Adrenal gland (tissue), 12 donors: Measurements from ENCODE around the gene PRKCH. TPM values are rescaled to one million over a fixed set of nuclear protein-coding genes. Genes with fewer than 3 reads are reported as not detected.

Experiments used
- DNase-seq, 7 donors: peaks; one replicate each; pipeline ENCODE4 v3.0.0-alpha.2; 2019 to 2020
- H3K27ac ChIP-seq, 5 donors: fragments of 200-600 bp; sonication (generic) in 4 of 5; 1 replicate in 3 of 5; 2 replicates in 2 of 5; pipeline versions ENCODE4 v1.5.1 to v1.8.0; 2016 to 2020; ENCODE audit warnings: mild to moderate bottlenecking in 1 of 5
- H3K27me3 ChIP-seq: fragments of 200-600 bp; 2 replicates; pipeline ENCODE4 v1.8.0; 2021
- H3K36me3 ChIP-seq, 2 donors: fragments of 200-600 bp; replicated peaks in 1 of 2; 1 replicate in 1 of 2; 2 replicates in 1 of 2; pipeline versions ENCODE4 v1.5.1 to v1.8.0; 2018 to 2022
- H3K4me1 ChIP-seq, 2 donors: fragments of 200-600 bp; replicated peaks in 1 of 2; 1 replicate in 1 of 2; 2 replicates in 1 of 2; pipeline versions ENCODE4 v1.5.1 to v1.8.0; 2018 to 2021
- H3K4me3 ChIP-seq, 4 donors: fragments of 200-600 bp; sonication (generic) in 3 of 4; one replicate each; pipeline ENCODE4 v1.5.1; 2016 to 2018
- H3K9me3 ChIP-seq, 3 donors: fragments of 200-600 bp; sonication (generic) in 1 of 3; replicated peaks in 1 of 3; 1 replicate in 2 of 3; 2 replicates in 1 of 3; pipeline versions ENCODE4 v1.5.1 to v1.8.0; 2016 to 2021
- CTCF ChIP-seq, 6 experiments: fragments of 450-650 bp in 4 of 6; fragments of 200-600 bp in 2 of 6; sonication (generic) in 1 of 6; IDR thresholded peaks; 1 replicate in 5 of 6; 2 replicates in 1 of 6; pipeline versions ENCODE4 v1.5.1 to v1.8.0; 2016 to 2021; ENCODE audit warnings: antibody characterized with exemption in 6 of 6, mild to moderate bottlenecking in 2 of 6, moderate library complexity in 1 of 6
- POLR2A ChIP-seq, 2 donors: fragments of 450-650 bp; IDR thresholded peaks; one replicate each; pipeline ENCODE4 v1.6.1; 2017; ENCODE audit warnings: antibody characterized with exemption in 2 of 2, mild to moderate bottlenecking in 2 of 2, moderate library complexity in 1 of 2
- WGBS, 4 donors: extraction: QIAGEN DNeasy Blood & Tissue Kit in 2 of 4; methylation state at CpG; one replicate each; pipeline versions ENCODE4 v1.1.5 to v1.1.7; 2013 to 2017; 5-methylcytosine and 5-hydroxymethylcytosine counted together
- intact Hi-C, 2 donors: fragments of 100-400 bp; cut with DNase I; formaldehyde crosslinking; loops; one replicate each; pipeline versions ENCODE4 v1.14.1 to v1.15.0; 2022 to 2023
- polyA plus RNA-seq, 3 donors: library from polyadenylated mRNA; stranded (reverse); fragments of 200-250 nt in 2 of 3; fragments of 350-450 nt in 1 of 3; fragmentation: Illumina TruSeq in 1 of 3; extraction: RNeasy Lipid Tissue Mini Kit (QIAGEN cat#74804) in 1 of 3; gene quantifications; one replicate each; pipeline ENCODE4 v1.2.3, GENCODE V29; 2013 to 2014
- total RNA-seq, 9 donors: library from RNA; depleted of rRNA in 4 of 9; stranded (reverse); fragments of >200 nt in 4 of 9; fragments of 120-200 nt in 1 of 9; fragmentation: NEBNext Ultra II Directional in 1 of 9; extraction: Animal tissue kit (Norgen Biotek cat#: 25700) in 1 of 9; gene quantifications; one replicate each; pipeline versions ENCODE4 v1.1.0 to v1.2.4, GENCODE V29; 2013 to 2023
- donor health status: healthy with polysubstance abuse.
- donor health status: Bipolar disorder and iron deficiency.
- donor health status: DM: yes; HTN: yes; CAD: no.
- donor health status: DM: no; HTN: no; CAD: no.
- donor health status: DM: no; HTN: no; CAD: no.
- donor health status: DM: yes; HTN: yes; CAD: no.

The PRKCH gene
- total and polyA plus RNA-seq, 12 donors: 7.8 to 28.1 (median 17.0) TPM

GRCh38 chr14:61437381-61437780 is 116.0 kb downstream of the PRKCH start:
- no peak for DNase-seq
- Histone ChIP-seq H3K4me3 (no peak overlapping the region), H3K9me3 (no peaks in the 10 kb centered on the region), H3K36me3 (no peaks in the 10 kb centered on the region), H3K27me3 (no peaks in the 10 kb centered on the region), H3K4me1 (peaks cover 0 to 13% of the 10 kb centered on the region in 2 donors), H3K27ac (no peak overlapping the region)
- intact Hi-C loops: no loop called here
- TF ChIP-seq POLR2A (IDR thresholded peaks at IDR 0.05): no peak
- TF ChIP-seq CTCF (IDR thresholded peaks at IDR 0.05): no peak
- 38 to 49% (median 46%) methylated on average over 3 of the region's 3 CpGs for WGBS, 4 donors

- Histone ChIP-seq H3K36me3 (no peaks in the 10 kb centered on the region), H3K27me3 (no peaks in the 10 kb centered on the region), H3K27ac (no peak overlapping the region), H3K9me3 (no peaks in the 10 kb centered on the region), H3K4me3 (no peak overlapping the region), H3K4me1 (peaks cover 0 to 13% of the 10 kb centered on the region in 2 donors)
- intact Hi-C loops: no loop called here
- no peak for DNase-seq
- 77 to 86% (median 83%) methylated on average over 6 of the region's 6 CpGs for WGBS, 4 donors
- TF ChIP-seq CTCF (IDR thresholded peaks at IDR 0.05) (no peak), POLR2A (IDR thresholded peaks at IDR 0.05) (no peak)
Measured at GRCh38 chr14:61438036-61438435, 116.7 kb downstream of the PRKCH start.

- WGBS, 4 donors: 50 to 73% (median 59%) methylated on average over 2 of the region's 2 CpGs
- Histone ChIP-seq H3K36me3 (no peaks in the 10 kb centered on the region), H3K4me1 (peaks cover 0 to 13% of the 10 kb centered on the region in 2 donors), H3K27ac (peak overlapping the region in 2 of 5 donors; percentile 24 to 69), H3K4me3 (no peak overlapping the region), H3K27me3 (no peaks in the 10 kb centered on the region), H3K9me3 (no peaks in the 10 kb centered on the region)
- no peak for DNase-seq
- TF ChIP-seq POLR2A (IDR thresholded peaks at IDR 0.05) (no peak), CTCF (IDR thresholded peaks at IDR 0.05) (no peak)
- intact Hi-C loops: no loop called here
Measured at GRCh38 chr14:61438497-61438859, 117.1 kb downstream of the PRKCH start.

GRCh38 chr14:61438860-61439765 is 117.7 kb downstream of the PRKCH start:
- peak in 4 of 7 donors; percentile 12 to 56 (median 27) for DNase-seq
- intact Hi-C loops: no loop called here
- WGBS, 4 donors: 46 to 51% (median 49%) methylated on average over 12 of the region's 12 CpGs
- no peaks in the 10 kb centered on the region for H3K36me3 ChIP-seq
- H3K4me3 ChIP-seq: no peak overlapping the region
- no peaks in the 10 kb centered on the region for H3K9me3 ChIP-seq
- peaks cover 0 to 13% of the 10 kb centered on the region in 2 donors for H3K4me1 ChIP-seq
- no peaks in the 10 kb centered on the region for H3K27me3 ChIP-seq
- TF ChIP-seq CTCF (IDR thresholded peaks at IDR 0.05) (no peak), POLR2A (IDR thresholded peaks at IDR 0.05) (no peak)
- peak overlapping the region in 2 of 5 donors; percentile 24 to 69 for H3K27ac ChIP-seq
